CD4-positive, alpha-beta T cell (primary cell): Measurements from ENCODE around the gene CGB2. TPM values are rescaled to one million over a fixed set of nuclear protein-coding genes. Genes with fewer than 3 reads are reported as not detected.

Experiments
- ATAC-seq: fragments of 200-7000 bp; cut with Tn5 transposase; one replicate; pipeline ENCODE4 v1.10.0; 2022; ENCODE audit warnings: mild to moderate bottlenecking; ENCODE audit not compliant: poor library complexity
- CTCF ChIA-PET: fragments of 350-600 bp; sonication (Branson Sonifier 250); formaldehyde crosslinking; loops from one replicate; lab custom pipeline; 2021; ENCODE audit warnings: antibody characterized with exemption, inconsistent platforms; lab: Charles Lee
- POLR2A ChIA-PET: fragments of 350-600 bp; sonication (Branson Sonifier 250); formaldehyde crosslinking; loops from one replicate; lab custom pipeline; 2021; ENCODE audit warnings: antibody characterized with exemption, inconsistent platforms; lab: Charles Lee
- DNase-seq, 14 experiments: peaks; one replicate each; pipeline ENCODE4 v3.0.0-alpha.2; 2013 to 2020; ENCODE audit warnings: mixed read lengths in 2 of 14
- H3K27ac ChIP-seq, 2 donors: one replicate each; pipeline versions ENCODE4 v1.5.1 to v1.7.0; 2013; ENCODE audit warnings: low read length in 2 of 2, low read depth in 1 of 2, mild to moderate bottlenecking in 1 of 2
- H3K27me3 ChIP-seq, 2 experiments: 1 replicate in 1 of 2; 2 replicates in 1 of 2; pipeline versions ENCODE4 v1.6.1 to v1.7.0; 2013; ENCODE audit warnings: low read length in 2 of 2, control low read depth in 1 of 2, mild to moderate bottlenecking in 1 of 2, moderate library complexity in 1 of 2; ENCODE audit not compliant: insufficient read depth in 2 of 2, control insufficient read depth in 1 of 2
- H3K36me3 ChIP-seq: one replicate; pipeline ENCODE4 v1.6.1; 2013; ENCODE audit warnings: low read length, control low read depth; ENCODE audit not compliant: insufficient read depth
- H3K4me1 ChIP-seq: one replicate; pipeline ENCODE4 v1.6.1; 2013; ENCODE audit warnings: low read length, control low read depth; ENCODE audit not compliant: insufficient read depth
- H3K4me3 ChIP-seq: one replicate; pipeline ENCODE4 v1.5.1; 2013; ENCODE audit warnings: mild to moderate bottlenecking, low read length, moderate library complexity
- H3K9me3 ChIP-seq, 2 experiments: 1 replicate in 1 of 2; 2 replicates in 1 of 2; pipeline versions ENCODE4 v1.6.1 to v1.7.0; 2013; ENCODE audit warnings: low read length in 2 of 2, mild to moderate bottlenecking in 2 of 2, control low read depth in 1 of 2, moderate library complexity in 1 of 2; ENCODE audit not compliant: control insufficient read depth in 1 of 2, insufficient read depth in 1 of 2
- H3K27ac Mint-ChIP-seq: one replicate; pipeline ENCODE4 v1.8.0; 2020; ENCODE audit warnings: mixed read lengths
- H3K27me3 Mint-ChIP-seq: one replicate; pipeline ENCODE4 v1.8.0; 2021; ENCODE audit warnings: mixed read lengths
- H3K36me3 Mint-ChIP-seq: one replicate; pipeline ENCODE4 v1.8.0; 2021; ENCODE audit warnings: low read depth, mixed read lengths
- H3K4me1 Mint-ChIP-seq: one replicate; pipeline ENCODE4 v1.8.0; 2021; ENCODE audit warnings: low read depth, mixed read lengths
- H3K4me3 Mint-ChIP-seq: one replicate; pipeline ENCODE4 v1.8.0; 2020; ENCODE audit warnings: mild to moderate bottlenecking, mixed read lengths
- H3K9me3 Mint-ChIP-seq: one replicate; pipeline ENCODE4 v1.8.0; 2020; ENCODE audit warnings: mixed read lengths
- CTCF ChIP-seq: fragments of 200-600 bp; IDR thresholded peaks from one replicate; pipeline ENCODE4 v1.8.0; 2022; ENCODE audit warnings: antibody characterized with exemption, mild to moderate bottlenecking
- intact Hi-C, 2 experiments: fragments of 100-400 bp; cut with DNase I in 1 of 2; cut with micrococcal nuclease in 1 of 2; formaldehyde crosslinking; loops; one replicate each; pipeline versions ENCODE4 v1.15.1 to v1.9.0; 2023 to 2025; cut with DNase I, micrococcal nuclease
- microRNA-seq: library from miRNA; unstranded; fragments of <30 nt; microRNA quantifications from one replicate; pipeline ENCODE4 v1.2.0, GENCODE V29; 2021; ENCODE audit warnings: borderline microRNAs expressed, borderline replicate concordance
- total RNA-seq, 174 experiments: library from RNA in 2 of 174; stranded (reverse) in 2 of 174; gene quantifications; one replicate each; pipeline ENCODE4 v1.2.3 and lab custom pipeline; 2021 to 2026

CGB2 gene
- total RNA-seq, 2 experiments from 2014 or later: not detected

DNA sequence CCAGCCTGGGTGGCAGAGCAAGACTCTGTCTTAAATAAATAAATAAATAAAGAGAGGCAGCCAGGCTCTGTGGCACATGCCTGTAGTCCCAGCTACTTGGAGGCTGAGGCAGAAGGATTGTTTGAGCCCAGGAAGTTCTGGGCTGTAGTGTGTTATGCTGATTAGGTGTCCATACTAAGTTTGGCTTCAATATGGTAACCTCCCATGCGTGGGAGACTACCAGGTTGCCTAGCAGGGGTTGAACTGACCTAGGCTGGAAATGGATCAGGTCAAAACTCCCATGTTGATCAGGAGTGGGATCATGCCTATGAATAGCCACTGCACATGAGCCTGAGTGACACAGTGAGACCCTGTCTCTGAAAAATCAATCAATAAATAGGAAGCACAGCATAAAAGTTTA, 49.6 kb downstream of the CGB2 start:
- no peak overlapping the region for H3K27ac ChIP-seq
- no peak overlapping the region for H3K4me3 Mint-ChIP-seq
- ChIA-PET CTCF (no interaction called here), POLR2A (no interaction called here)
- peaks cover 14% of the 10 kb centered on the region for H3K4me1 Mint-ChIP-seq
- peaks cover 14% of the 10 kb centered on the region for H3K27me3 Mint-ChIP-seq
- no peak overlapping the region for H3K4me3 ChIP-seq
- peaks cover 2 to 3% of the 10 kb centered on the region in 2 experiments for H3K27me3 ChIP-seq
- DNase-seq (no peak), ATAC-seq (no peak)
- H3K36me3 ChIP-seq: no peaks in the 10 kb centered on the region
- intact Hi-C loops: loop anchor here in 1 of 2 experiments (5.0 to 10.0 kb wide), 3 partner anchors 84 to 1724 kb away; partner anchors contain the start of gene RPL13A
- no peak overlapping the region for H3K27ac Mint-ChIP-seq
- peaks cover 16% of the 10 kb centered on the region for H3K36me3 Mint-ChIP-seq
- TF ChIP-seq CTCF: no peak
- H3K9me3 ChIP-seq: no peaks in the 10 kb centered on the region
- H3K9me3 Mint-ChIP-seq: no peaks in the 10 kb centered on the region
- peaks cover 16% of the 10 kb centered on the region for H3K4me1 ChIP-seq

Small RNA genes lying within 50 kb of the gene (microRNA-seq; reads per million reads assigned to microRNA genes)
- gene MIR6798: not detected

Other genes starting within 250 kb of the CGB2 start
- gene BCAT2, start 220.9 kb upstream of the CGB2 start, total RNA-seq: 10 to 100 TPM; 10.5 to 11.0 TPM
- 1 to 10 TPM in 1 of 2 experiments, under 1 TPM in 1; 0.93 to 1.3 TPM for gene HSD17B14, start 195.4 kb upstream of the CGB2 start, total RNA-seq
- 1 to 10 TPM; 1.4 to 2.7 TPM for gene PLEKHA4, start 163.3 kb upstream of the CGB2 start, total RNA-seq
- 100 to 1,000 TPM; 569 to 584 TPM for gene PPP1R15A, start 159.5 kb upstream of the CGB2 start, total RNA-seq
- gene TULP2, start 133.1 kb upstream of the CGB2 start, total RNA-seq: not detected
- 10 to 100 TPM; 73.7 to 77.0 TPM for gene NUCB1, start 131.6 kb upstream of the CGB2 start, total RNA-seq
- 1 to 10 TPM; 1.1 to 1.8 TPM for gene DHDH, start 98.2 kb upstream of the CGB2 start, total RNA-seq
- gene BAX, start 77.0 kb upstream of the CGB2 start, total RNA-seq: 10 to 100 TPM; 52.9 to 60.4 TPM
- 100 to 1,000 TPM; 616 to 627 TPM for gene FTL, start 66.6 kb upstream of the CGB2 start, total RNA-seq
- 10 to 100 TPM; 13.2 to 14.1 TPM for gene GYS1, start 38.6 kb upstream of the CGB2 start, total RNA-seq
- 10 to 100 TPM; 10.7 to 12.3 TPM for gene RUVBL2, start 38.0 kb upstream of the CGB2 start, total RNA-seq
- not detected for gene LHB, start 14.8 kb upstream of the CGB2 start, total RNA-seq
- not detected for gene CGB3, start 7.6 kb upstream of the CGB2 start, total RNA-seq
- not detected for gene CGB1, start 5.0 kb downstream of the CGB2 start, total RNA-seq
- gene CGB5, start 12.0 kb downstream of the CGB2 start, total RNA-seq: not detected
- gene CGB8, start 17.2 kb downstream of the CGB2 start, total RNA-seq: not detected
- not detected for gene CGB7, start 25.9 kb downstream of the CGB2 start, total RNA-seq
- not detected for gene NTF4, start 32.9 kb downstream of the CGB2 start, total RNA-seq
- gene KCNA7, start 40.8 kb downstream of the CGB2 start, total RNA-seq: not detected
- 100 to 1,000 TPM; 375 to 397 TPM for gene SNRNP70, start 53.6 kb downstream of the CGB2 start, total RNA-seq
- gene LIN7B, start 82.5 kb downstream of the CGB2 start, total RNA-seq: 1 to 10 TPM; 6.4 to 6.6 TPM
- gene C19orf73, start 87.3 kb downstream of the CGB2 start, total RNA-seq: 1 to 10 TPM; 1.5 to 2.3 TPM
- 1 to 10 TPM; 2.0 to 2.8 TPM for gene PPFIA3, start 87.7 kb downstream of the CGB2 start, total RNA-seq
- not detected for gene HRC, start 123.5 kb downstream of the CGB2 start, total RNA-seq
- not detected for gene TRPM4, start 125.9 kb downstream of the CGB2 start, total RNA-seq